Endothelial cell of umbilical vein (primary cell): Measurements from ENCODE around the gene CCNJL. TPM values are rescaled to one million over a fixed set of nuclear protein-coding genes. Genes with fewer than 3 reads are reported as not detected.

Source experiments
- BruUV-seq: library from RNA; stranded (reverse); fragments of 400-500 nt; replicated peaks from 2 replicates; lab custom pipeline; 2021; lab: Mats Ljungman, UMichigan
- CTCF ChIA-PET: fragments of 300-600, 350-600 bp; sonication (Branson Sonifier 250); formaldehyde crosslinking; loops from one replicate; lab custom pipeline; 2021; ENCODE audit warnings: antibody characterized with exemption, inconsistent platforms; lab: Charles Lee
- POLR2A ChIA-PET: fragments of 300-600, 350-600 bp; sonication (Branson Sonifier 250); formaldehyde crosslinking; loops from one replicate; lab custom pipeline; 2021; ENCODE audit warnings: antibody characterized with exemption, inconsistent platforms; lab: Charles Lee
- DNase-seq: peaks from one replicate; pipeline ENCODE4 v3.0.0-alpha.2; 2011; ENCODE audit warnings: low read depth, low spot score
- FAIRE-seq: peaks from 2 replicates; lab custom pipeline; 2011; peaks lifted over from hg19 to GRCh38; lab: Jason Lieb, UNC
- H2AFZ ChIP-seq: 2 replicates; pipeline ENCODE4 v1.6.0; 2012; ENCODE audit warnings: low read depth, low read length, control low read depth, inconsistent platforms
- H3K27ac ChIP-seq: 2 replicates; pipeline ENCODE4 v1.5.1; 2011; ENCODE audit warnings: low read depth, mild to moderate bottlenecking, control low read depth, low read length, moderate library complexity; ENCODE audit not compliant: insufficient read depth
- H3K27me3 ChIP-seq, 2 experiments: 2 replicates each; pipeline versions ENCODE4 v1.6.0 to v1.6.1; 2011; ENCODE audit warnings: low read length in 2 of 2, mixed read lengths in 1 of 2; ENCODE audit not compliant: control insufficient read depth in 2 of 2, insufficient read depth in 2 of 2
- H3K36me3 ChIP-seq, 2 experiments: 2 replicates in 1 of 2; 3 replicates in 1 of 2; pipeline ENCODE4 v1.5.1; 2011; ENCODE audit warnings: low read length in 2 of 2, mild to moderate bottlenecking in 1 of 2, moderate library complexity in 1 of 2; ENCODE audit not compliant: control insufficient read depth in 2 of 2, insufficient read depth in 2 of 2; ENCODE audit errors: extremely low read depth in 1 of 2
- H3K4me1 ChIP-seq: 3 replicates; pipeline ENCODE4 v1.5.1; 2011; ENCODE audit warnings: mild to moderate bottlenecking, low read length; ENCODE audit not compliant: control insufficient read depth, insufficient read depth; ENCODE audit errors: extremely low read depth
- H3K4me2 ChIP-seq: 2 replicates; pipeline ENCODE4 v1.6.1; 2011; ENCODE audit warnings: low read length, control low read depth, mixed read lengths; ENCODE audit not compliant: insufficient read depth
- H3K4me3 ChIP-seq, 3 experiments: fragments of 200-600 bp in 1 of 3; sonication (generic), shearing (Covaris generic) in 1 of 3; replicated peaks in 1 of 3; 2 replicates each; pipeline ENCODE4 v1.5.1; 2011 to 2016; ENCODE audit warnings: control low read depth in 3 of 3, low read length in 3 of 3, mild to moderate bottlenecking in 2 of 3, inconsistent platforms in 1 of 3, low read depth in 1 of 3, moderate library complexity in 1 of 3; ENCODE audit not compliant: insufficient read depth in 1 of 3
- H3K79me2 ChIP-seq: 2 replicates; pipeline ENCODE4 v1.6.0; 2012; ENCODE audit warnings: low read length, inconsistent platforms; ENCODE audit not compliant: control insufficient read depth, insufficient read depth
- H3K9ac ChIP-seq: replicated peaks from 2 replicates; pipeline ENCODE3; 2011; ENCODE audit warnings: low read length, control low read depth; ENCODE audit not compliant: insufficient read depth; ENCODE audit errors: extremely low read depth
- H3K9me1 ChIP-seq: replicated peaks from 3 replicates; pipeline ENCODE4 v1.6.0; 2011; ENCODE audit warnings: mild to moderate bottlenecking, low read length; ENCODE audit not compliant: control insufficient read depth, insufficient read depth; ENCODE audit errors: extremely low read depth
- H3K9me3 ChIP-seq: replicated peaks from 2 replicates; pipeline ENCODE4 v1.5.1; 2012; ENCODE audit warnings: low read length, inconsistent platforms; ENCODE audit not compliant: control insufficient read depth, insufficient read depth
- H4K20me1 ChIP-seq: replicated peaks from 2 replicates; pipeline ENCODE3; 2011; ENCODE audit warnings: mild to moderate bottlenecking, low read length; ENCODE audit not compliant: control insufficient read depth, insufficient read depth; ENCODE audit errors: extremely low read depth
- CTCF ChIP-seq, 2 donors: IDR thresholded peaks; 1 replicate in 1 of 2; 2 replicates in 1 of 2; pipeline ENCODE4 v1.5.1; 2011; ENCODE audit warnings: low read length in 2 of 2, mild to moderate bottlenecking in 2 of 2, moderate library complexity in 2 of 2, control low read depth in 1 of 2, inconsistent platforms in 1 of 2, low read depth in 1 of 2; ENCODE audit not compliant: insufficient read depth in 1 of 2; ENCODE audit errors: extremely low read depth in 1 of 2
- EZH2 ChIP-seq: IDR thresholded peaks from 2 replicates; pipeline ENCODE4 v1.6.1; 2012; ENCODE audit warnings: borderline replicate concordance, low read depth, mild to moderate bottlenecking, moderate library complexity, low read length, inconsistent platforms; ENCODE audit not compliant: severe bottlenecking
- FOS ChIP-seq: IDR thresholded peaks from 2 replicates; pipeline ENCODE4 v1.6.1; 2011; ENCODE audit warnings: mild to moderate bottlenecking, low read length, moderate library complexity, borderline replicate concordance; ENCODE audit not compliant: insufficient read depth
- GATA2 ChIP-seq: IDR thresholded peaks from 2 replicates; pipeline ENCODE4 v1.7.0; 2011; ENCODE audit warnings: low read depth, mild to moderate bottlenecking, moderate library complexity, mixed read lengths, low read length; ENCODE audit not compliant: insufficient read length, insufficient read depth
- JUN ChIP-seq: IDR thresholded peaks from 2 replicates; pipeline ENCODE4 v1.6.1; 2011; ENCODE audit warnings: borderline replicate concordance, low read depth; ENCODE audit not compliant: insufficient read length, insufficient read depth
- MAX ChIP-seq: IDR thresholded peaks from 2 replicates; pipeline ENCODE4 v1.6.1; 2011; ENCODE audit not compliant: insufficient read depth, insufficient read length
- MYC ChIP-seq: IDR thresholded peaks from one replicate; pipeline ENCODE4 v1.6.1; 2011; ENCODE audit warnings: mild to moderate bottlenecking, low read depth, low read length
- POLR2A ChIP-seq: IDR thresholded peaks from 2 replicates; pipeline ENCODE4 v1.6.1; 2012; ENCODE audit warnings: low read depth, mild to moderate bottlenecking, control low read depth, low read length
- POLR2AphosphoS5 ChIP-seq: IDR thresholded peaks from 2 replicates; pipeline ENCODE4 v1.6.1; 2012; ENCODE audit warnings: low read depth, mild to moderate bottlenecking, control low read depth, low read length, moderate library complexity; ENCODE audit not compliant: insufficient read depth
- dilution Hi-C: fragments of 300-500 bp; cut with MboI; formaldehyde crosslinking; loops from one replicate; pipeline ENCODE4 v1.15.0; 2019; ENCODE audit warnings: low sequenced_read_pairs; ENCODE audit not compliant: extremely low pct_ligation_motif_present
- intact Hi-C: fragments of 100-400 bp; cut with micrococcal nuclease; formaldehyde crosslinking; loops from one replicate; pipeline ENCODE4 v1.10.0; 2022
- polyA plus RNA-seq, 4 experiments: library from polyadenylated mRNA; depleted of rRNA in 3 of 4; stranded (reverse) in 3 of 4; unstranded in 1 of 4; fragments of >200 nt; gene quantifications; 2 replicates each; pipeline versions ENCODE4 v1.2.1 to v1.2.3, GENCODE V29; 2011 to 2012; ENCODE audit warnings: missing spikeins in 1 of 4
- total RNA-seq: library from RNA; stranded (reverse); gene quantifications from 2 replicates; pipeline ENCODE4 v1.2.3, GENCODE V29; 2021

The CCNJL gene
- total and polyA plus RNA-seq, 2 donors (not counting 3 experiments of a cell fraction or from before 2014, with no cell fraction given), result 20.0 to 21.3 TPM

- Histone ChIP-seq H3K9me3 (no peaks in the 10 kb centered on the region), H3K27ac (no peak overlapping the region), H3K9me1 (no peaks in the 10 kb centered on the region), H3K79me2 (no peaks in the 10 kb centered on the region), H3K4me3 (no peak overlapping the region), H3K4me2 (no peak overlapping the region), H3K9ac (no peak overlapping the region), H4K20me1 (no peaks in the 10 kb centered on the region), H3K4me1 (no peaks in the 10 kb centered on the region), H3K36me3 (no peaks in the 10 kb centered on the region), H2AFZ (no peak overlapping the region), H3K27me3 (peaks cover 0 to 9% of the 10 kb centered on the region in 2 experiments)
- dilution Hi-C loops, result no loop called here
- FAIRE-seq (no peak), DNase-seq (no peak)
- CTCF ChIA-PET, result interaction anchor here (0.8 to 2.0 kb wide), 4 partner anchors 10 to 339 kb away, joined by 3 to 6 read pairs (median 4); partner anchors contain the start of gene C1QTNF2
- POLR2A ChIA-PET, result no interaction called here
- intact Hi-C loops, result no loop called here
- BruUV-seq, result no TSS peak
- TF ChIP-seq POLR2AphosphoS5 (no peak), FOS (no peak), JUN (no peak), CTCF (IDR thresholded peaks at IDR 0.05; ENCODE audit: extremely low read depth in 1 of 2, insufficient read depth in 1 of 2, low read depth in 1 of 2, low read length in 2 of 2) (no peak)
Measured at GRCh38 chr5:160360310-160360709, 47.9 kb upstream of the CCNJL start.

GRCh38 chr5:160359816-160360215 is 47.5 kb upstream of the CCNJL start:
- Histone ChIP-seq H3K9me3 (no peaks in the 10 kb centered on the region), H3K4me1 (no peaks in the 10 kb centered on the region), H2AFZ (no peak overlapping the region), H3K36me3 (no peaks in the 10 kb centered on the region), H4K20me1 (no peaks in the 10 kb centered on the region), H3K9me1 (no peaks in the 10 kb centered on the region), H3K27ac (no peak overlapping the region), H3K4me2 (no peak overlapping the region), H3K27me3 (peaks cover 0 to 9% of the 10 kb centered on the region in 2 experiments), H3K4me3 (no peak overlapping the region), H3K79me2 (no peaks in the 10 kb centered on the region), H3K9ac (no peak overlapping the region)
- intact Hi-C loops, result no loop called here
- CTCF ChIA-PET, result interaction anchor here (0.5 to 2.0 kb wide), 5 partner anchors 10 to 756 kb away, joined by 3 to 6 read pairs (median 3); partner anchors contain the start of gene C1QTNF2
- dilution Hi-C loops, result no loop called here
- no peak for DNase-seq
- POLR2A ChIA-PET, result no interaction called here
- TF ChIP-seq CTCF (IDR thresholded peaks at IDR 0.05; ENCODE audit: extremely low read depth in 1 of 2, insufficient read depth in 1 of 2, low read depth in 1 of 2, low read length in 2 of 2) (no peak), FOS (no peak), JUN (no peak), POLR2AphosphoS5 (no peak), MYC (no peak), MAX (no peak), GATA2 (no peak), EZH2 (no peak), POLR2A (no peak)
- no peak for FAIRE-seq
- no TSS peak for BruUV-seq
